HepG2 (cell line): ENCODE data around the gene NSUN6. TPM values are rescaled to one million over a fixed set of nuclear protein-coding genes. Genes with fewer than 3 reads are reported as not detected.

Experiments used
- ATAC-seq: fragments of 200-7000 bp; cut with Tn5 transposase; 3 replicates; pipeline ENCODE4 v1.9.1; 2020; ENCODE audit warnings: mild to moderate bottlenecking, moderate library complexity
- BruUV-seq: library from RNA; stranded (reverse); fragments of 400-500 nt; replicated peaks from 2 replicates; lab custom pipeline; 2021; lab: Mats Ljungman, UMichigan
- CTCF ChIA-PET: fragments of 300-600 bp; formaldehyde crosslinking; extraction: SDS; loops from one replicate; lab custom pipeline; 2021; ENCODE audit warnings: low total read pairs, inconsistent platforms, low intra/inter-chr PET ratio; lab: Yijun Ruan, JAX
- POLR2A ChIA-PET: fragments of 350-600 bp; sonication (Branson Sonifier 250); formaldehyde crosslinking; loops from one replicate; lab custom pipeline; 2020; ENCODE audit warnings: antibody characterized with exemption, inconsistent platforms; lab: Yijun Ruan, JAX
- DNase-seq: peaks from one replicate; pipeline ENCODE4 v3.0.0-alpha.2; 2015; ENCODE audit warnings: low spot score
- FAIRE-seq: peaks from 3 replicates; lab custom pipeline; 2011; peaks lifted over from hg19 to GRCh38; lab: Jason Lieb, UNC
- H2AFZ ChIP-seq: one replicate; pipeline ENCODE4 v1.6.1; 2011; ENCODE audit warnings: low read length, inconsistent platforms
- H3K27ac ChIP-seq: fragments of 300-600 bp; 3 replicates; pipeline ENCODE4 v1.8.0; 2011; ENCODE audit warnings: mixed run types, mild to moderate bottlenecking, mixed read lengths, low read length, inconsistent platforms; ENCODE audit not compliant: insufficient read depth; ENCODE audit errors: extremely low read length
- H3K27me3 ChIP-seq, 2 experiments: fragments of 200-600 bp in 1 of 2; 2 replicates in 1 of 2; 3 replicates in 1 of 2; pipeline versions ENCODE4 v1.6.0 to v1.8.0; 2011; ENCODE audit warnings: low read length in 2 of 2, mild to moderate bottlenecking in 2 of 2, moderate library complexity in 2 of 2, inconsistent platforms in 1 of 2; ENCODE audit not compliant: insufficient read depth in 2 of 2, control insufficient read depth in 1 of 2
- H3K36me3 ChIP-seq, 2 experiments: fragments of 200-600 bp in 1 of 2; replicated peaks in 1 of 2; 2 replicates in 1 of 2; 3 replicates in 1 of 2; pipeline versions ENCODE4 v1.5.1 to v1.8.0; 2011; ENCODE audit warnings: low read length in 2 of 2, inconsistent platforms in 1 of 2; ENCODE audit not compliant: insufficient read depth in 2 of 2, control insufficient read depth in 1 of 2
- H3K4me1 ChIP-seq: 2 replicates; pipeline ENCODE4 v1.5.1; 2012; ENCODE audit warnings: low read length, inconsistent platforms; ENCODE audit not compliant: insufficient read depth
- H3K4me2 ChIP-seq: 2 replicates; pipeline ENCODE4 v1.6.0; 2011; ENCODE audit warnings: low read depth, low read length, inconsistent platforms
- H3K4me3 ChIP-seq, 3 experiments: fragments of 200-600 bp in 1 of 3; sonication (generic), shearing (Covaris generic) in 1 of 3; replicated peaks in 1 of 3; 2 replicates each; pipeline ENCODE4 v1.5.1; 2011 to 2016; ENCODE audit warnings: low read length in 3 of 3, inconsistent platforms in 2 of 3, low read depth in 2 of 3, mild to moderate bottlenecking in 2 of 3, control low read depth in 1 of 3, mixed read lengths in 1 of 3; ENCODE audit not compliant: insufficient read depth in 1 of 3
- H3K79me2 ChIP-seq: one replicate; pipeline ENCODE4 v1.6.1; 2011; ENCODE audit warnings: low read length, inconsistent platforms; ENCODE audit not compliant: insufficient read depth
- H3K9ac ChIP-seq: 2 replicates; pipeline ENCODE4 v1.6.0; 2011; ENCODE audit warnings: mild to moderate bottlenecking, low read depth, low read length, inconsistent platforms; ENCODE audit not compliant: insufficient read depth
- H3K9me3 ChIP-seq: 2 replicates; pipeline ENCODE4 v1.5.1; 2012; ENCODE audit warnings: mild to moderate bottlenecking, low read length
- H4K20me1 ChIP-seq: 2 replicates; pipeline ENCODE4 v1.6.0; 2011; ENCODE audit warnings: inconsistent platforms, mild to moderate bottlenecking, low read length, moderate library complexity; ENCODE audit not compliant: insufficient read depth
- RNF2 ChIP-seq: fragments of 450-650 bp; conservative IDR thresholded peaks from 2 replicates; pipeline ENCODE4 v1.6.1; 2016; ENCODE audit warnings: low read depth
- ZFX ChIP-seq: sonication (generic); formaldehyde crosslinking; IDR thresholded peaks from 2 replicates; pipeline ENCODE4 v1.4.0; 2020; ENCODE audit warnings: mild to moderate bottlenecking, low read depth, missing genetic modification reagents, moderate library complexity
- ZNF354B ChIP-seq: sonication (generic); formaldehyde crosslinking; IDR thresholded peaks from 2 replicates; pipeline ENCODE4 v1.8.0; 2022; ENCODE audit warnings: mild to moderate bottlenecking, missing genetic modification reagents
- WGBS: methylation state at CpG from one replicate; pipeline ENCODE4 v1.1.6; 2017; ENCODE audit warnings: low lambda C conversion rate; 5-methylcytosine and 5-hydroxymethylcytosine counted together
- in situ Hi-C: cut with HindIII; loops from 2 replicates; pipeline ENCODE4 v1.10.0; 2017; ENCODE audit warnings: low pct_unique_long_range_greater_than_20kb; ENCODE audit not compliant: extremely low pct_ligation_motif_present
- intact Hi-C: fragments of 100-400 bp; cut with micrococcal nuclease; formaldehyde crosslinking; loops from one replicate; pipeline ENCODE4 v1.10.0; 2022; ENCODE audit not compliant: unreplicated experiment
- polyA plus RNA-seq, 8 experiments: library from polyadenylated mRNA; depleted of rRNA in 3 of 8; stranded (reverse) in 7 of 8; unstranded in 1 of 8; fragments of >200 nt; fragmentation: Illumina TruSeq in 4 of 8; extraction: Trizol in 4 of 8; gene quantifications; 2 replicates each; pipeline versions ENCODE4 v1.2.1 to v1.2.3, GENCODE V29; 2011 to 2016; ENCODE audit warnings: low read depth in 4 of 8, missing spikeins in 1 of 8, mixed read lengths in 1 of 8; ENCODE audit not compliant: insufficient read depth in 1 of 8
- total RNA-seq, 5 experiments: library from RNA; depleted of rRNA; stranded (reverse); fragments of >200 nt; fragmentation: Illumina TruSeq; extraction: Trizol; gene quantifications; 2 replicates each; pipeline ENCODE4 v1.2.3, GENCODE V29; 2016; ENCODE audit warnings: low read depth in 1 of 5
- TF ChIP-seq, protein P1 (sequence below): sonication (generic); formaldehyde crosslinking; IDR thresholded peaks from 2 replicates; pipeline ENCODE4 v1.4.0; 2020; ENCODE audit warnings: missing genetic modification reagents

NSUN6 gene
- total and polyA plus RNA-seq, 2 of the 13 experiments (the other 11 are each of a cell fraction or from before 2014, with no cell fraction given) = 17.2 to 19.3 TPM

- Histone ChIP-seq H4K20me1 (no peaks in the 10 kb centered on the region), H3K27ac (no peak overlapping the region), H3K9me3 (peaks cover 94% of the 10 kb centered on the region), H3K79me2 (no peaks in the 10 kb centered on the region), H3K27me3 (no peaks in the 10 kb centered on the region), H3K9ac (no peak overlapping the region), H3K4me1 (no peaks in the 10 kb centered on the region), H3K4me2 (no peak overlapping the region), H3K36me3 (peaks cover 0 to 17% of the 10 kb centered on the region in 2 experiments; a peak in 3 of 5 replicates), H2AFZ (no peak overlapping the region), H3K4me3 (no peak overlapping the region)
- 97% methylated on average over 8 of the region's 8 CpGs for WGBS
- ChIA-PET POLR2A (no interaction called here), CTCF (no interaction called here)
- FAIRE-seq = no peak
- in situ Hi-C loops = no loop called here
- no TSS peak for BruUV-seq
- intact Hi-C loops = no loop called here
- DNase-seq = no peak
- TF ChIP-seq RNF2 (no peak), ZFX (CRISPR knock-in tag) (no peak), ZNF354B (CRISPR knock-in tag) (no peak)
- TF ChIP-seq, protein P1, sequence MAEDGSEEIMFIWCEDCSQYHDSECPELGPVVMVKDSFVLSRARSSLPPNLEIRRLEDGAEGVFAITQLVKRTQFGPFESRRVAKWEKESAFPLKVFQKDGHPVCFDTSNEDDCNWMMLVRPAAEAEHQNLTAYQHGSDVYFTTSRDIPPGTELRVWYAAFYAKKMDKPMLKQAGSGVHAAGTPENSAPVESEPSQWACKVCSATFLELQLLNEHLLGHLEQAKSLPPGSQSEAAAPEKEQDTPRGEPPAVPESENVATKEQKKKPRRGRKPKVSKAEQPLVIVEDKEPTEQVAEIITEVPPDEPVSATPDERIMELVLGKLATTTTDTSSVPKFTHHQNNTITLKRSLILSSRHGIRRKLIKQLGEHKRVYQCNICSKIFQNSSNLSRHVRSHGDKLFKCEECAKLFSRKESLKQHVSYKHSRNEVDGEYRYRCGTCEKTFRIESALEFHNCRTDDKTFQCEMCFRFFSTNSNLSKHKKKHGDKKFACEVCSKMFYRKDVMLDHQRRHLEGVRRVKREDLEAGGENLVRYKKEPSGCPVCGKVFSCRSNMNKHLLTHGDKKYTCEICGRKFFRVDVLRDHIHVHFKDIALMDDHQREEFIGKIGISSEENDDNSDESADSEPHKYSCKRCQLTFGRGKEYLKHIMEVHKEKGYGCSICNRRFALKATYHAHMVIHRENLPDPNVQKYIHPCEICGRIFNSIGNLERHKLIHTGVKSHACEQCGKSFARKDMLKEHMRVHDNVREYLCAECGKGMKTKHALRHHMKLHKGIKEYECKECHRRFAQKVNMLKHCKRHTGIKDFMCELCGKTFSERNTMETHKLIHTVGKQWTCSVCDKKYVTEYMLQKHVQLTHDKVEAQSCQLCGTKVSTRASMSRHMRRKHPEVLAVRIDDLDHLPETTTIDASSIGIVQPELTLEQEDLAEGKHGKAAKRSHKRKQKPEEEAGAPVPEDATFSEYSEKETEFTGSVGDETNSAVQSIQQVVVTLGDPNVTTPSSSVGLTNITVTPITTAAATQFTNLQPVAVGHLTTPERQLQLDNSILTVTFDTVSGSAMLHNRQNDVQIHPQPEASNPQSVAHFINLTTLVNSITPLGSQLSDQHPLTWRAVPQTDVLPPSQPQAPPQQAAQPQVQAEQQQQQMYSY = peak; percentile 79; the same call in 1 of the 2 replicates
- ATAC-seq = no peak
Measured at GRCh38 chr10:18561861-18562551, 89.4 kb downstream of the NSUN6 start.
